Duodenal mucosa (tissue), 2 donors: Measurements from ENCODE around the gene CHD5.

ENCODE experiments used
- H3K27ac ChIP-seq: one replicate; pipeline ENCODE4 v1.7.0; 2013; ENCODE audit warnings: low read depth, low read length
- H3K27me3 ChIP-seq, 2 donors: one replicate each; pipeline ENCODE4 v1.7.0; 2013; ENCODE audit warnings: low read length in 2 of 2, control low read depth in 1 of 2; ENCODE audit not compliant: insufficient read depth in 2 of 2, control insufficient read depth in 1 of 2
- H3K36me3 ChIP-seq, 2 donors: one replicate each; pipeline ENCODE4 v1.7.0; 2013; ENCODE audit warnings: low read length in 2 of 2, control low read depth in 1 of 2; ENCODE audit not compliant: insufficient read depth in 2 of 2, control insufficient read depth in 1 of 2
- H3K4me1 ChIP-seq, 2 donors: one replicate each; pipeline ENCODE4 v1.7.0; 2013; ENCODE audit warnings: low read length in 2 of 2, control low read depth in 1 of 2; ENCODE audit not compliant: insufficient read depth in 2 of 2, control insufficient read depth in 1 of 2
- H3K4me3 ChIP-seq, 2 donors: one replicate each; pipeline ENCODE4 v1.7.0; 2013; ENCODE audit warnings: low read length in 2 of 2, low read depth in 1 of 2
- H3K9ac ChIP-seq, 2 donors: one replicate each; pipeline ENCODE4 v1.7.0; 2013; ENCODE audit warnings: low read length in 2 of 2, low read depth in 1 of 2
- H3K9me3 ChIP-seq, 2 donors: one replicate each; pipeline ENCODE4 v1.7.0; 2013; ENCODE audit warnings: low read length in 2 of 2, control low read depth in 1 of 2; ENCODE audit not compliant: control insufficient read depth in 1 of 2

CHD5 gene

GRCh38 chr1:6144647-6145395 lies 35.3 kb downstream of the CHD5 start:
- Histone ChIP-seq H3K36me3 (no peaks in the 10 kb centered on the region), H3K4me1 (peaks cover 0 to 3% of the 10 kb centered on the region in 2 donors), H3K27me3 (peaks cover 5 to 7% of the 10 kb centered on the region in 2 donors), H3K4me3 (no peak overlapping the region), H3K9me3 (no peaks in the 10 kb centered on the region), H3K27ac (no peak overlapping the region), H3K9ac (no peak overlapping the region)

- Histone ChIP-seq H3K9me3 (no peaks in the 10 kb centered on the region), H3K9ac (no peak overlapping the region), H3K4me1 (peaks cover 0 to 3% of the 10 kb centered on the region in 2 donors), H3K27ac (no peak overlapping the region), H3K27me3 (peaks cover 3 to 9% of the 10 kb centered on the region in 2 donors), H3K36me3 (no peaks in the 10 kb centered on the region), H3K4me3 (no peak overlapping the region)
Measured at GRCh38 chr1:6144175-6144574, 35.9 kb downstream of the CHD5 start.

- H3K4me3 ChIP-seq: no peak overlapping the region
- H3K9me3 ChIP-seq: no peaks in the 10 kb centered on the region
- peaks cover 0 to 2% of the 10 kb centered on the region in 2 donors for H3K4me1 ChIP-seq
- H3K27me3 ChIP-seq: peaks cover 0 to 9% of the 10 kb centered on the region in 2 donors
- no peak overlapping the region for H3K27ac ChIP-seq
- H3K36me3 ChIP-seq: no peaks in the 10 kb centered on the region
- H3K9ac ChIP-seq: no peak overlapping the region
Measured at GRCh38 chr1:6143395-6143794, 36.7 kb downstream of the CHD5 start.

- no peaks in the 10 kb centered on the region for H3K4me1 ChIP-seq
- H3K9ac ChIP-seq: no peak overlapping the region
- no peak overlapping the region for H3K4me3 ChIP-seq
- H3K27me3 ChIP-seq: peaks cover 0 to 9% of the 10 kb centered on the region in 2 donors
- H3K27ac ChIP-seq: no peak overlapping the region
- H3K36me3 ChIP-seq: no peaks in the 10 kb centered on the region
- no peaks in the 10 kb centered on the region for H3K9me3 ChIP-seq
Measured at GRCh38 chr1:6142734-6143133, 37.4 kb downstream of the CHD5 start.

GRCh38 chr1:6142036-6142621 lies 38.0 kb downstream of the CHD5 start:
- H3K36me3 ChIP-seq: no peaks in the 10 kb centered on the region
- H3K9me3 ChIP-seq: no peaks in the 10 kb centered on the region
- peaks cover 0 to 9% of the 10 kb centered on the region in 2 donors for H3K27me3 ChIP-seq
- H3K4me1 ChIP-seq: no peaks in the 10 kb centered on the region
- no peak overlapping the region for H3K9ac ChIP-seq
- H3K27ac ChIP-seq: no peak overlapping the region
- H3K4me3 ChIP-seq: no peak overlapping the region

- H3K27me3 ChIP-seq: peaks cover 0 to 7% of the 10 kb centered on the region in 2 donors
- no peaks in the 10 kb centered on the region for H3K9me3 ChIP-seq
- H3K27ac ChIP-seq: no peak overlapping the region
- no peak overlapping the region for H3K4me3 ChIP-seq
- no peak overlapping the region for H3K9ac ChIP-seq
- no peaks in the 10 kb centered on the region for H3K4me1 ChIP-seq
- no peaks in the 10 kb centered on the region for H3K36me3 ChIP-seq
Measured at GRCh38 chr1:6141592-6141991, 38.5 kb downstream of the CHD5 start.

- peaks cover 0 to 3% of the 10 kb centered on the region in 2 donors for H3K27me3 ChIP-seq
- no peaks in the 10 kb centered on the region for H3K36me3 ChIP-seq
- no peaks in the 10 kb centered on the region for H3K4me1 ChIP-seq
- H3K4me3 ChIP-seq: no peak overlapping the region
- no peak overlapping the region for H3K27ac ChIP-seq
- H3K9ac ChIP-seq: no peak overlapping the region
- H3K9me3 ChIP-seq: no peaks in the 10 kb centered on the region
Measured at GRCh38 chr1:6140413-6140812, 39.7 kb downstream of the CHD5 start.

- no peak overlapping the region for H3K9ac ChIP-seq
- peaks cover 0 to 3% of the 10 kb centered on the region in 2 donors for H3K27me3 ChIP-seq
- no peak overlapping the region for H3K27ac ChIP-seq
- H3K4me3 ChIP-seq: no peak overlapping the region
- H3K36me3 ChIP-seq: no peaks in the 10 kb centered on the region
- no peaks in the 10 kb centered on the region for H3K9me3 ChIP-seq
- H3K4me1 ChIP-seq: no peaks in the 10 kb centered on the region
Measured at GRCh38 chr1:6137758-6138157, 42.4 kb downstream of the CHD5 start.

- Histone ChIP-seq H3K36me3 (no peaks in the 10 kb centered on the region), H3K4me1 (no peaks in the 10 kb centered on the region), H3K9ac (no peak overlapping the region), H3K9me3 (no peaks in the 10 kb centered on the region), H3K27me3 (peaks cover 0 to 3% of the 10 kb centered on the region in 2 donors), H3K4me3 (no peak overlapping the region), H3K27ac (no peak overlapping the region)
Measured at GRCh38 chr1:6136516-6137220, 43.5 kb downstream of the CHD5 start.
